HepG2 (cell line): ENCODE data around the gene MFSD11. TPM values are rescaled to one million over a fixed set of nuclear protein-coding genes. Genes with fewer than 3 reads are reported as not detected.
A peak's percentile ranks its signal among the peaks of the same experiment; 100 is the strongest.

Experiments
- CBX1 ChIP-seq: IDR thresholded peaks from one replicate; pipeline ENCODE4 v1.6.1; 2016; ENCODE audit warnings: antibody characterized with exemption, low read depth
- FOXO1 ChIP-seq: sonication (generic); formaldehyde crosslinking; IDR thresholded peaks from 2 replicates; pipeline ENCODE4 v1.4.0; 2020; ENCODE audit warnings: missing genetic modification reagents
- IRF2 ChIP-seq: IDR thresholded peaks from 2 replicates; pipeline ENCODE4 v1.6.1; 2018; ENCODE audit warnings: missing genetic modification reagents, missing compliant biosample characterization
- NFE2L2 ChIP-seq: fragments of 150-350 bp; IDR thresholded peaks from 2 replicates; pipeline ENCODE4 v1.6.1; 2014; ENCODE audit warnings: low read length
- NR2F6 ChIP-seq, 2 experiments: IDR thresholded peaks; 2 replicates each; pipeline ENCODE4 v1.6.1; 2016; ENCODE audit warnings: antibody characterized with exemption in 1 of 2, mild to moderate bottlenecking in 1 of 2
- PRMT3 ChIP-seq: sonication (generic); formaldehyde crosslinking; IDR thresholded peaks from 2 replicates; pipeline ENCODE4 v1.8.1; 2022; ENCODE audit warnings: low read depth, mild to moderate bottlenecking, moderate library complexity, missing genetic modification reagents, borderline replicate concordance
- ZBTB38 ChIP-seq: sonication (generic); formaldehyde crosslinking; IDR thresholded peaks from 2 replicates; pipeline ENCODE4 v1.5.1; 2020; ENCODE audit warnings: mild to moderate bottlenecking, missing genetic modification reagents
- ZNF354B ChIP-seq: sonication (generic); formaldehyde crosslinking; IDR thresholded peaks from 2 replicates; pipeline ENCODE4 v1.8.0; 2022; ENCODE audit warnings: mild to moderate bottlenecking, missing genetic modification reagents
- ZNF382 ChIP-seq: sonication (generic); formaldehyde crosslinking; IDR thresholded peaks from 2 replicates; pipeline ENCODE4 v1.5.0; 2020; ENCODE audit warnings: missing genetic modification reagents, mild to moderate bottlenecking, borderline replicate concordance
- ZNF598 ChIP-seq: sonication (generic); formaldehyde crosslinking; IDR thresholded peaks from 2 replicates; pipeline ENCODE4 v1.5.1; 2020; ENCODE audit warnings: mild to moderate bottlenecking, missing genetic modification reagents, borderline replicate concordance
- ZNF672 ChIP-seq: sonication (generic); formaldehyde crosslinking; IDR thresholded peaks from 2 replicates; pipeline ENCODE4 v1.8.1; 2022; ENCODE audit warnings: missing genetic modification reagents
- ZNF879 ChIP-seq: sonication (generic); formaldehyde crosslinking; IDR thresholded peaks from 2 replicates; pipeline ENCODE4 v1.8.1; 2023; ENCODE audit warnings: missing genetic modification reagents
- polyA plus RNA-seq, 8 experiments: library from polyadenylated mRNA; depleted of rRNA in 3 of 8; stranded (reverse) in 7 of 8; unstranded in 1 of 8; fragments of >200 nt; fragmentation: Illumina TruSeq in 4 of 8; extraction: Trizol in 4 of 8; gene quantifications; 2 replicates each; pipeline versions ENCODE4 v1.2.1 to v1.2.3, GENCODE V29; 2011 to 2016; ENCODE audit warnings: low read depth in 4 of 8, missing spikeins in 1 of 8, mixed read lengths in 1 of 8; ENCODE audit not compliant: insufficient read depth in 1 of 8
- total RNA-seq, 5 experiments: library from RNA; depleted of rRNA; stranded (reverse); fragments of >200 nt; fragmentation: Illumina TruSeq; extraction: Trizol; gene quantifications; 2 replicates each; pipeline ENCODE4 v1.2.3, GENCODE V29; 2016; ENCODE audit warnings: low read depth in 1 of 5
- TF ChIP-seq, protein P1 (sequence below): sonication (generic); formaldehyde crosslinking; IDR thresholded peaks from 2 replicates; pipeline ENCODE4 v1.5.0; 2020; ENCODE audit warnings: mild to moderate bottlenecking, missing genetic modification reagents
- TF ChIP-seq, protein P2 (sequence below): sonication (generic); formaldehyde crosslinking; IDR thresholded peaks from 2 replicates; pipeline ENCODE4 v1.4.0; 2020; ENCODE audit warnings: mild to moderate bottlenecking, missing genetic modification reagents, borderline replicate concordance
- TF ChIP-seq, protein P3 (sequence below): sonication (generic); formaldehyde crosslinking; IDR thresholded peaks from 2 replicates; pipeline ENCODE4 v1.4.0; 2020; ENCODE audit warnings: mild to moderate bottlenecking, missing genetic modification reagents, borderline replicate concordance
- TF ChIP-seq, protein P4 (sequence below): sonication (generic); formaldehyde crosslinking; IDR thresholded peaks from 2 replicates; pipeline ENCODE4 v1.5.1; 2020; ENCODE audit warnings: mild to moderate bottlenecking, moderate library complexity, missing genetic modification reagents

The MFSD11 gene
- total and polyA plus RNA-seq, 2 of the 13 experiments (the other 11 are each of a cell fraction or from before 2014, with no cell fraction given) = 26.1 to 36.3 TPM

DNA sequence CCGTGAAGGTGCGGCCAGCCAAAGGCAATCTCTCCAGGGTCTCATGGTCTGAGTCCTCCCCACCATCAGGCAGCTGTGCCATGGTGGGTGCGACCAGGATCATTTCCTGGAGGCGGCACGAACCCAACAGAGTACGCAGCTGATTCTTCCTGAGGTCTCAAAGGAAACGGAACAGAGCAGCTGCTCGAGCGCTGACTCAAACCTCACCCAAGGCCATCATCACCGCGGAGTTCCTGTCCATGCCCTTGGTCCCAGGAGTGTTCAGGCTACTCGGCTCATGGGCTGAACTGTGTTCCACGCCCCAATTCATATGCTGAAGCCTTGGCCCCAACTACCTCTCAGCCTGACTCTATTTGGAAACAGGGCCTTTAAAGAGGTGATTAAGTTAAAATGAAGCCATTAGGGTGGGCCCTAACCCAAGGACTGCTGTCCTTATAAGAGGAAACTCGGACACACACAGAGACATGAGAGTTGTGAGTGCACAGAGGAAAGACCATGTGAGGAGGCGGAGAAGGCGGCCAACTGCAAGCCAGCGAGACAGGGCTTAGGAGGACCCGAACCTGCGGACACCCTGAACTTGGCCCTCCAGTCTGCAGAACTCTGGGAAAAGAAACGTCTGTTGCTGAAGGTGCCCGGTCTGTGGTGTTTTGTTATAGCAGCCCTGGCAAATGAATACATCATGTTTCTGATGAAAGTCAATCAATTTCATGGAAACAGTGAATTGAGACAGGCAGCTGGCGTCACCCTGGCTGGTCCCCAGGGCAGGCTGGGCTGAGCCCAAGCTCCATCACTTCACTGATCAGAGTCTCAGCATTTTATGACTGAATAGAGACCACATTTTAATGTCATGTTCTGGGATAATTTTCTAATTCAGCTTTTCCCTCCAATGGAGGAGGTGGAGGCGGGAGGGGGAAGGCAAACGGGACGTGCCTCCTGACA, 40.9 kb upstream of the MFSD11 start (continued):
- TF ChIP-seq, protein P1, sequence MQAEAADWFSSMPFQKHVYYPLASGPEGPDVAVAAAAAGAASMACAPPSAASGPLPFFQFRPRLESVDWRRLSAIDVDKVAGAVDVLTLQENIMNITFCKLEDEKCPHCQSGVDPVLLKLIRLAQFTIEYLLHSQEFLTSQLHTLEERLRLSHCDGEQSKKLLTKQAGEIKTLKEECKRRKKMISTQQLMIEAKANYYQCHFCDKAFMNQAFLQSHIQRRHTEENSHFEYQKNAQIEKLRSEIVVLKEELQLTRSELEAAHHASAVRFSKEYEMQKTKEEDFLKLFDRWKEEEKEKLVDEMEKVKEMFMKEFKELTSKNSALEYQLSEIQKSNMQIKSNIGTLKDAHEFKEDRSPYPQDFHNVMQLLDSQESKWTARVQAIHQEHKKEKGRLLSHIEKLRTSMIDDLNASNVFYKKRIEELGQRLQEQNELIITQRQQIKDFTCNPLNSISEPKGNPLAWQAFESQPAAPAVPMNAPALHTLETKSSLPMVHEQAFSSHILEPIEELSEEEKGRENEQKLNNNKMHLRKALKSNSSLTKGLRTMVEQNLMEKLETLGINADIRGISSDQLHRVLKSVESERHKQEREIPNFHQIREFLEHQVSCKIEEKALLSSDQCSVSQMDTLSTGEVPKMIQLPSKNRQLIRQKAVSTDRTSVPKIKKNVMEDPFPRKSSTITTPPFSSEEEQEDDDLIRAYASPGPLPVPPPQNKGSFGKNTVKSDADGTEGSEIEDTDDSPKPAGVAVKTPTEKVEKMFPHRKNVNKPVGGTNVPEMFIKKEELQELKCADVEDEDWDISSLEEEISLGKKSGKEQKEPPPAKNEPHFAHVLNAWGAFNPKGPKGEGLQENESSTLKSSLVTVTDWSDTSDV (CRISPR knock-in tag) = no peak
- TF ChIP-seq NFE2L2 (no peak), ZNF879 (CRISPR knock-in tag) (no peak), ZBTB38 (CRISPR knock-in tag) (peak; percentile 100), FOXO1 (peak; percentile 64; the same call in 1 of the 2 replicates), ZNF354B (no peak), ZNF598 (CRISPR knock-in tag) (no peak), PRMT3 (CRISPR knock-in tag) (no peak), ZNF382 (no peak), ZNF672 (CRISPR knock-in tag) (no peak), IRF2 (CRISPR knock-in tag) (peak; percentile 90), NR2F6 (IDR thresholded peaks at IDR 0.05) (no peak), NR2F6 (CRISPR knock-in tag; IDR thresholded peaks at IDR 0.05) (peak; percentile 33; the same call in 1 of the 2 replicates), CBX1 (no peak)
- TF ChIP-seq, protein P2, sequence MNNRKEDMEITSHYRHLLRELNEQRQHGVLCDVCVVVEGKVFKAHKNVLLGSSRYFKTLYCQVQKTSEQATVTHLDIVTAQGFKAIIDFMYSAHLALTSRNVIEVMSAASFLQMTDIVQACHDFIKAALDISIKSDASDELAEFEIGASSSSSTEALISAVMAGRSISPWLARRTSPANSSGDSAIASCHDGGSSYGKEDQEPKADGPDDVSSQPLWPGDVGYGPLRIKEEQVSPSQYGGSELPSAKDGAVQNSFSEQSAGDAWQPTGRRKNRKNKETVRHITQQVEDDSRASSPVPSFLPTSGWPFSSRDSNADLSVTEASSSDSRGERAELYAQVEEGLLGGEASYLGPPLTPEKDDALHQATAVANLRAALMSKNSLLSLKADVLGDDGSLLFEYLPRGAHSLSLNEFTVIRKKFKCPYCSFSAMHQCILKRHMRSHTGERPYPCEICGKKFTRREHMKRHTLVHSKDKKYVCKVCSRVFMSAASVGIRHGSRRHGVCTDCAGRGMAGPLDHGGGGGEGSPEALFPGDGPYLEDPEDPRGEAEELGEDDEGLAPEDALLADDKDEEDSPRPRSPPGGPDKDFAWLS (CRISPR knock-in tag) = no peak
- TF ChIP-seq, protein P3, sequence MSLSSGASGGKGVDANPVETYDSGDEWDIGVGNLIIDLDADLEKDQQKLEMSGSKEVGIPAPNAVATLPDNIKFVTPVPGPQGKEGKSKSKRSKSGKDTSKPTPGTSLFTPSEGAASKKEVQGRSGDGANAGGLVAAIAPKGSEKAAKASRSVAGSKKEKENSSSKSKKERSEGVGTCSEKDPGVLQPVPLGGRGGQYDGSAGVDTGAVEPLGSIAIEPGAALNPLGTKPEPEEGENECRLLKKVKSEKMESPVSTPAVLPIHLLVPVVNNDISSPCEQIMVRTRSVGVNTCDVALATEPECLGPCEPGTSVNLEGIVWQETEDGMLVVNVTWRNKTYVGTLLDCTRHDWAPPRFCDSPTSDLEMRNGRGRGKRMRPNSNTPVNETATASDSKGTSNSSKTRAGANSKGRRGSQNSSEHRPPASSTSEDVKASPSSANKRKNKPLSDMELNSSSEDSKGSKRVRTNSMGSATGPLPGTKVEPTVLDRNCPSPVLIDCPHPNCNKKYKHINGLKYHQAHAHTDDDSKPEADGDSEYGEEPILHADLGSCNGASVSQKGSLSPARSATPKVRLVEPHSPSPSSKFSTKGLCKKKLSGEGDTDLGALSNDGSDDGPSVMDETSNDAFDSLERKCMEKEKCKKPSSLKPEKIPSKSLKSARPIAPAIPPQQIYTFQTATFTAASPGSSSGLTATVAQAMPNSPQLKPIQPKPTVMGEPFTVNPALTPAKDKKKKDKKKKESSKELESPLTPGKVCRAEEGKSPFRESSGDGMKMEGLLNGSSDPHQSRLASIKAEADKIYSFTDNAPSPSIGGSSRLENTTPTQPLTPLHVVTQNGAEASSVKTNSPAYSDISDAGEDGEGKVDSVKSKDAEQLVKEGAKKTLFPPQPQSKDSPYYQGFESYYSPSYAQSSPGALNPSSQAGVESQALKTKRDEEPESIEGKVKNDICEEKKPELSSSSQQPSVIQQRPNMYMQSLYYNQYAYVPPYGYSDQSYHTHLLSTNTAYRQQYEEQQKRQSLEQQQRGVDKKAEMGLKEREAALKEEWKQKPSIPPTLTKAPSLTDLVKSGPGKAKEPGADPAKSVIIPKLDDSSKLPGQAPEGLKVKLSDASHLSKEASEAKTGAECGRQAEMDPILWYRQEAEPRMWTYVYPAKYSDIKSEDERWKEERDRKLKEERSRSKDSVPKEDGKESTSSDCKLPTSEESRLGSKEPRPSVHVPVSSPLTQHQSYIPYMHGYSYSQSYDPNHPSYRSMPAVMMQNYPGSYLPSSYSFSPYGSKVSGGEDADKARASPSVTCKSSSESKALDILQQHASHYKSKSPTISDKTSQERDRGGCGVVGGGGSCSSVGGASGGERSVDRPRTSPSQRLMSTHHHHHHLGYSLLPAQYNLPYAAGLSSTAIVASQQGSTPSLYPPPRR (CRISPR knock-in tag) = no peak
- TF ChIP-seq, protein P4, sequence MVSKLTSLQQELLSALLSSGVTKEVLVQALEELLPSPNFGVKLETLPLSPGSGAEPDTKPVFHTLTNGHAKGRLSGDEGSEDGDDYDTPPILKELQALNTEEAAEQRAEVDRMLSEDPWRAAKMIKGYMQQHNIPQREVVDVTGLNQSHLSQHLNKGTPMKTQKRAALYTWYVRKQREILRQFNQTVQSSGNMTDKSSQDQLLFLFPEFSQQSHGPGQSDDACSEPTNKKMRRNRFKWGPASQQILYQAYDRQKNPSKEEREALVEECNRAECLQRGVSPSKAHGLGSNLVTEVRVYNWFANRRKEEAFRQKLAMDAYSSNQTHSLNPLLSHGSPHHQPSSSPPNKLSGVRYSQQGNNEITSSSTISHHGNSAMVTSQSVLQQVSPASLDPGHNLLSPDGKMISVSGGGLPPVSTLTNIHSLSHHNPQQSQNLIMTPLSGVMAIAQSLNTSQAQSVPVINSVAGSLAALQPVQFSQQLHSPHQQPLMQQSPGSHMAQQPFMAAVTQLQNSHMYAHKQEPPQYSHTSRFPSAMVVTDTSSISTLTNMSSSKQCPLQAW (CRISPR knock-in tag) = peak; percentile 45; the same call in 1 of the 2 replicates
